ENCODE data around the gene PDIA6.

The PDIA6 gene

GRCh38 chr2:10760794-10761504 is 51.6 kb downstream of the PDIA6 start:
- no peak for DNase-seq

GRCh38 chr2:10759151-10759714 is 53.4 kb downstream of the PDIA6 start:
- DNase-seq = no peak

- no peak for DNase-seq
Measured at GRCh38 chr2:10757814-10758286, 54.7 kb downstream of the PDIA6 start.

GRCh38 chr2:10755621-10756020 is 57.0 kb downstream of the PDIA6 start:
- no peak for DNase-seq

- no peak for DNase-seq
Measured at GRCh38 chr2:10753876-10754275, 58.7 kb downstream of the PDIA6 start.

GRCh38 chr2:10753156-10753555 is 59.4 kb downstream of the PDIA6 start:
- no peak for DNase-seq

GRCh38 chr2:10752236-10752635 is 60.3 kb downstream of the PDIA6 start:
- DNase-seq = no peak

GRCh38 chr2:10750610-10751009 is 62.0 kb downstream of the PDIA6 start:
- no peak for DNase-seq

GRCh38 chr2:10742666-10743065 is 69.9 kb downstream of the PDIA6 start:
- no peak for DNase-seq

- no peak for DNase-seq
Measured at GRCh38 chr2:10741139-10741538, 71.4 kb downstream of the PDIA6 start.

GRCh38 chr2:10740226-10740625 is 72.4 kb downstream of the PDIA6 start:
- no peak for DNase-seq

- DNase-seq = no peak
Measured at GRCh38 chr2:10738192-10738591, 74.4 kb downstream of the PDIA6 start.

GRCh38 chr2:10733980-10734379 is 78.6 kb downstream of the PDIA6 start:
- DNase-seq = no peak

GRCh38 chr2:10733566-10733925 is 79.0 kb downstream of the PDIA6 start:
- no peak for DNase-seq
